ENCODE measurements around the gene RNASEH2A.
"Not testable (repeated sequence)": the region's sequence is repeated elsewhere in the genome, so short reads cannot be mapped to it uniquely, and the experiment has no call there.

Gene RNASEH2A

DNA sequence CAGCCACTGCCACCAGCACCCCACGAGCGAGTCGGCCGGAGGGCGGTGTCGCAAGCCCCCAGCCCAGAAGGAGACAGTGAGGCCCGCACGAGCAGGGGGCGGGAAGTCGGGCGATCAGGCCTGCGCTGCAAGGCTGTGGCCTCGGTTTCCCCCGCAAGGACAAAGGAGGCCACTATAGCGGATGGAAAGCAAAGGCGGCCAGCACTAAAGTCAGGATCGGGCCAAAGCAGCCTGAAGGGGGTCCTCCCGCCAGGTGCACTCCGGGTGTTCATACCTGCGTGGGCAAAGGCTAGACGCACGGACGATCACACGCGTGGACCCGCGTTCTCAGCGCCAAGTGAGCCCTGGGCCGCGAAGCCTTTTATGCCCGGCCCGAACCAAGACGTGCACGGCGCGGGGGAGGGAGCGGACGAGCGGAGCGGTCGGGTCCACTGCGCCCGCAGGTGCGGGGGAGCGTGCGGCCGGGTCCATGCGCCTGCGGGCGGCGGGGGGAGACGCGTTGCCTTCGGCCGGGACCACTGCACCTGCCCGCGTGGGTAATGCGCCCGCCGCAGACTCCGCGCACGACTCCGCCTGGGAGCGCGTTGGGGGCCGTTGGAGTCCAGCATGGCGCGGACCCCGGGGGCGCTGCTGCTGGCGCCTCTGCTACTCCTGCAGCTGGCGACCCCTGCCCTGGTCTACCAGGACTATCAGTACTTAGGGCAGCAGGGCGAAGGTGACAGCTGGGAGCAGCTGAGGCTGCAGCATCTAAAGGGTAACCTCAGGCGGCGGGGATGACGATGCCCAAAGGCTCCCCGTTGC is 4.7 kb upstream of the RNASEH2A start, which contains the start of the genes PRDX2 and THSD8:
TSS of gene PRDX2 (minus strand) at position 335 of the 801 bp plus-strand sequence. CDS start 539 bp downstream, outside the sequence.
TSS of gene THSD8 (plus strand) at position 604 of the 801 bp plus-strand sequence. CDS start at position 607, 3 bp downstream.
- TF ChIP-seq, protein P1, sequence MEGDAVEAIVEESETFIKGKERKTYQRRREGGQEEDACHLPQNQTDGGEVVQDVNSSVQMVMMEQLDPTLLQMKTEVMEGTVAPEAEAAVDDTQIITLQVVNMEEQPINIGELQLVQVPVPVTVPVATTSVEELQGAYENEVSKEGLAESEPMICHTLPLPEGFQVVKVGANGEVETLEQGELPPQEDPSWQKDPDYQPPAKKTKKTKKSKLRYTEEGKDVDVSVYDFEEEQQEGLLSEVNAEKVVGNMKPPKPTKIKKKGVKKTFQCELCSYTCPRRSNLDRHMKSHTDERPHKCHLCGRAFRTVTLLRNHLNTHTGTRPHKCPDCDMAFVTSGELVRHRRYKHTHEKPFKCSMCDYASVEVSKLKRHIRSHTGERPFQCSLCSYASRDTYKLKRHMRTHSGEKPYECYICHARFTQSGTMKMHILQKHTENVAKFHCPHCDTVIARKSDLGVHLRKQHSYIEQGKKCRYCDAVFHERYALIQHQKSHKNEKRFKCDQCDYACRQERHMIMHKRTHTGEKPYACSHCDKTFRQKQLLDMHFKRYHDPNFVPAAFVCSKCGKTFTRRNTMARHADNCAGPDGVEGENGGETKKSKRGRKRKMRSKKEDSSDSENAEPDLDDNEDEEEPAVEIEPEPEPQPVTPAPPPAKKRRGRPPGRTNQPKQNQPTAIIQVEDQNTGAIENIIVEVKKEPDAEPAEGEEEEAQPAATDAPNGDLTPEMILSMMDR (IDR thresholded peaks at IDR 0.05; ENCODE audit: extremely low read depth, missing control alignments): no peak

DNA sequence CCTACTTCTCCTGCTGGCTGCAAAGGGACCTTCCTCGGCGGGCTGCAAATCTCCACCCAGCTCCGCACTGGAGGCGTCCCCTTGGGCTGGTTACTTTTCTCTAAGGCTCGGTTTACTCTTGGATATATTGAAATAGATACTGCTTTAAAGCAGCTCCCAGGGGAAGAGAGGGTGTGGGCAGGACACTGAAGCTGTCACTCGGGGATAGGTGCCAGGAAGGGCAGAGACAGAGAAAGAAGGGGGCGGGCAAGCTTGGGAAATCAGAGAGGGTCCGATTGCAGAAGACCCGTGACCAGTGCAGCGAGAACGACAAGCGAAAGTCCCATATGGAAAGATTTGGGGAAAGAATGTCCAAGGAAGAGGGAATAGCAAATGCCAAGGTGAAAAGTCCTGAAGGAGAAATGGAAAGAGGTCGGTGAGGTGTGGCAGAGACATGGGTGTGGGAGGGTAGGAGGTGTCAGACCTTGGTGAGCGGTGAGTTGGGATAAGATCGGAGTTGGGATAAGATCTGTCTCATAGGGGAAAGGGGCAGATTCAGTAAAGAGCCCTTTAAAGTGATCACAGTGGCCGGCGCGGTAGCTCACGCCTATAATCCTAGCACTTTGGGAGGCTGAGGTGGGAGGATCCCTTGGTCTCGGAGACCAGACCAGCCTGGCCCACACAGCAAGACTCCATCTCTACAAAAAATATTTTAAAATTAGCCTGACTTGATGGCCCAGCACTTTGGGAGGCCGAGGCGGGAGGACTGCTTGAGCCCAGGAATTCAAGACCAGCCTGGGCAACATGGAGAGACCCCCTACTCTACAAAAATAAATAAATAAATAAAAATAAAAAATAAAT is 3.9 kb upstream of the RNASEH2A start:
- DNase-seq (ENCODE audit: low spot score): no peak
- TF ChIP-seq, protein P1 (IDR thresholded peaks at IDR 0.05; ENCODE audit: extremely low read depth, missing control alignments): no peak

More for the DNA sequence above, 4.7 kb upstream of the RNASEH2A start, which contains the start of the genes PRDX2 and THSD8:
- DNase-seq (ENCODE audit: low spot score): peak; percentile 87

DNA sequence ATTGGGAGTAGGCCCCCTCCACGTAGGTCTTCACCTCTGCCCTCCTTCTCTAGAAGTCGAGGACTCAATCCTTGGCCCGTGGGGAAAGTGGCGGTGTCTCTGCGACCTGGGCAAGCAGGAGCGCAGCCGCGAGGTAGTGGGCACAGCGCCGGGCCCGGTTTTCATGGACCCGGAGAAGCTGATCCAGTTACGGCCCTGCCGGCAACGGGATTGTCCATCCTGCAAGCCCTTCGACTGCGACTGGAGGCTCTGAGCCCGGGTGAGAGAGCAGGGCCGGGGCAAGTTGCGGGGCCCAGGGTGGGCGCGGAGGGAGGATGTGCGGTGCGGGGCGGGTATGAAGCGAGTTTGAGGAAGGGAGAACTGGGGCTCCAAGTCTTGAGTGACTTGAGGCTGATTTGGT is 2.3 kb upstream of the RNASEH2A start:
- TF ChIP-seq, protein P1 (IDR thresholded peaks at IDR 0.05; ENCODE audit: extremely low read depth, missing control alignments): no peak
- DNase-seq (ENCODE audit: low spot score): no peak

DNA sequence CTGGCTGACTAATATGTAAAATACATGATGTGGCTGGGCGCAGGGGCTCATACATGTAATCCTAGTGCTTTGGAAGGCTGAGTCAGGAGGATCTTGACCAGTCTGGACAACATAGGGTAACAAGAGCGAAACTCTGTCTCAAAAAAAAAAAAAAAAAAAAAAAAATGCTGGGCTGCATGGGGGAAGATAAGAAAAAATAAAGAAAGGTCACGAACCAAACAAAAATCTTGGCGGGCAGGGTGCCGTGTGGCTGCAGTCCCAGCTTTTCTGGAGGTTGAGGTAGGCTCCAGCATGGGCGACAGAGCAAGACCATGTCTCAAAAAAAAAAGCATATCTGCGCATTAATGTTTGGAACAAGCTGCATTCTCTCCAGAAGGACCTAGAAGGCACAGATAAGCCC is 8.7 kb downstream of the RNASEH2A start:
- TF ChIP-seq, protein P1 (IDR thresholded peaks at IDR 0.05; ENCODE audit: extremely low read depth, missing control alignments): no peak
- DNase-seq (ENCODE audit: low spot score): no peak

DNA sequence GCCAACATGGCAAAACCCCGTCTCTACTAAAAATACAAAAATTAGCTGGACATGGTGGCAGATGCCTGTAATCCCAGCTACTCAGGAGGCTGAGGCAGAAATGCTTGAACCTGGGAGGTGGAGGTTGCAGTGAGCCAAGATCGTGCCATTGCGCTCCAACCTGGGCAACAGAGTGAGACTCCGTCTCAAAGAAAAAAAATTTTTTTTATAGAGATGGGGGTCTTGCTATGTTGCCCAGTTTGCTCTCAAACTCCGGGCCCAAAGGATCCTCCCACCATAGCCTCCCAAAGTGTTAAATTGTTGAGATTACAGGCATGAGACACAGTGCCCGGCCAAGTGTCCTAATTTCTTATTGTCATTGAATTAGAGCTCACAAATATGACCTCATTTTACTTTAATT is 10.8 kb downstream of the RNASEH2A start:
- DNase-seq (ENCODE audit: low spot score): not testable (repeated sequence)

DNA sequence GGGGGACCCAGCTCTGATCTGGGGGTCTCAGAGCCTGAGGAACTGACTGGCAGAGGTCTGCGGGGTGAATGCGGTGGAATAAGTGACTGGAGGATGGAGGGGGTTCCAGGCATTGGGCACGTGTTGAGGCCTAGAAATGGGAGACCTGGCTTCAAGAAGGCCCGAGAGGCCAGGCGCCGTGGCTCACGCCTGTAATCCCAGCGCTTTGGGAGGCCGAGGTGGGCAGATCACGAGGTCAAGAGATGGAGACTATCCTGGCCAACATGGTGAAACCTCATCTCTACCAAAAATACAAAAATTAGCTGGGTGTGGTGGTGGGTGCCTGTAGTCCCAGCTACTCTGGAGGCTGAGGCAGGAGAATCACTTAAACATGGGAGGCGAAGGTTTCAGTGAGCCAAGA is 11.4 kb downstream of the RNASEH2A start:
- DNase-seq (ENCODE audit: low spot score): not testable (repeated sequence)

DNA sequence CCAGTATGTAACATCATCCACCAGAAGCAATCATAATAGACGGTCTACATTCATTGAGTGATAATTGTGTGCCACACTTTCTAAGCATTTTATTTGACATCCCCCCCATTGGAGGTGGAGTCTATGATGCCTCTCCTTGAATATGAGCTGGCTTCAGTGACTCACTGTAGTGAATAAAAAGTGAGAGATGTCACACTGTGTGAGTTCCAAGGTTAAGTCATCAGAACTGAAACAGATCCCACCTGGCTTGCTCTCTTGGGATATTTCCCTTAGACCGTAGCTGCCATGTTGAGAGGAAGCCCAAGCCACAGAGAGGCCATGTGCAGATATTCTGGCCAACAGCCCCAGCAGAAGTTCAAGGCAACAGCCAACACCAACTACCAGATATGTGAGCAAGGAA is 15.4 kb downstream of the RNASEH2A start:
- no peak for DNase-seq (ENCODE audit: low spot score)
- TF ChIP-seq, protein P1 (IDR thresholded peaks at IDR 0.05; ENCODE audit: extremely low read depth, missing control alignments): no peak
